GM12878 (cell line): ENCODE measurements around the gene RARS2. TPM values are rescaled to one million over a fixed set of nuclear protein-coding genes. Genes with fewer than 3 reads are reported as not detected.

Source experiments
- ATAC-seq: fragments of 200-7000 bp; cut with Tn5 transposase; 3 replicates; pipeline ENCODE4 v1.9.1; 2020; ENCODE audit warnings: mild to moderate bottlenecking, moderate library complexity
- BruUV-seq: library from RNA; stranded (reverse); fragments of 400-500 nt; replicated peaks from 2 replicates; lab custom pipeline; 2021; lab: Mats Ljungman, UMichigan
- CTCF ChIA-PET: fragments of 300-600 bp; sonication (Branson Sonifier 250); formaldehyde crosslinking; extraction: SDS; loops from one replicate; lab custom pipeline; 2021; ENCODE audit warnings: inconsistent platforms; lab: Yijun Ruan, JAX
- POLR2A ChIA-PET: fragments of 350-600 bp; formaldehyde crosslinking; extraction: SDS; loops from one replicate; lab custom pipeline; 2021; ENCODE audit warnings: inconsistent platforms; lab: Charles Lee
- RAD21 ChIA-PET: fragments of 300-600 bp; sonication (Branson Sonifier 250); formaldehyde crosslinking; loops from one replicate; lab custom pipeline; 2023; ENCODE audit warnings: antibody characterized with exemption; ENCODE audit not compliant: unreplicated experiment; lab: Charles Lee
- SMC1A ChIA-PET: fragments of 300-600 bp; sonication (Branson Sonifier 250); formaldehyde crosslinking; loops from one replicate; lab custom pipeline; 2023; ENCODE audit not compliant: unreplicated experiment, uncharacterized antibody; lab: Charles Lee
- DNase-seq: peaks from one replicate; pipeline ENCODE4 v3.0.0-alpha.2; 2011; ENCODE audit warnings: low read depth, low spot score
- FAIRE-seq: peaks from 3 replicates; lab custom pipeline; 2011; peaks lifted over from hg19 to GRCh38; lab: Jason Lieb, UNC
- H2AFZ ChIP-seq: 2 replicates; pipeline ENCODE4 v1.6.0; 2011; ENCODE audit warnings: low read depth, low read length, control low read depth; ENCODE audit not compliant: control insufficient read depth
- H3K27ac ChIP-seq: 2 replicates; pipeline ENCODE4 v1.5.1; 2011; ENCODE audit warnings: control low read depth; ENCODE audit not compliant: control insufficient read depth, insufficient read depth
- H3K27me3 ChIP-seq, 2 experiments: replicated peaks in 1 of 2; 2 replicates each; pipeline versions ENCODE4 v1.6.0 to v1.6.1; 2011; ENCODE audit warnings: low read length in 1 of 2; ENCODE audit not compliant: control insufficient read depth in 2 of 2, insufficient read depth in 2 of 2
- H3K36me3 ChIP-seq, 2 experiments: 2 replicates each; pipeline ENCODE4 v1.5.1; 2011; ENCODE audit warnings: low read length in 1 of 2; ENCODE audit not compliant: control insufficient read depth in 2 of 2, insufficient read depth in 2 of 2
- H3K4me1 ChIP-seq: 2 replicates; pipeline ENCODE4 v1.6.1; 2011; ENCODE audit warnings: mild to moderate bottlenecking, low read length, moderate library complexity, mixed read lengths; ENCODE audit not compliant: control insufficient read depth, insufficient read depth
- H3K4me2 ChIP-seq: 2 replicates; pipeline ENCODE4 v1.6.0; 2011; ENCODE audit warnings: control low read depth; ENCODE audit not compliant: control insufficient read depth, insufficient read depth
- H3K4me3 ChIP-seq: fragments of 200-600 bp; sonication (generic); 2 replicates; pipeline ENCODE4 v1.5.1; 2016
- H3K79me2 ChIP-seq: 2 replicates; pipeline ENCODE4 v1.6.0; 2011; ENCODE audit warnings: low read length; ENCODE audit not compliant: control insufficient read depth, insufficient read depth
- H3K9ac ChIP-seq: 2 replicates; pipeline ENCODE4 v1.8.0; 2011; ENCODE audit warnings: low read length, control low read depth, mixed read lengths; ENCODE audit not compliant: control insufficient read depth, insufficient read depth
- H3K9me3 ChIP-seq: replicated peaks from 3 replicates; pipeline ENCODE4 v1.5.1; 2011; ENCODE audit warnings: mild to moderate bottlenecking, low read length; ENCODE audit not compliant: control insufficient read depth, insufficient read depth
- H4K20me1 ChIP-seq: 2 replicates; pipeline ENCODE4 v1.6.0; 2011; ENCODE audit not compliant: control insufficient read depth, insufficient read depth
- BRCA1 ChIP-seq: IDR thresholded peaks from 2 replicates; pipeline ENCODE4 v1.6.1; 2011; ENCODE audit warnings: low read depth, low read length, improper control_type of control experiment
- CEBPB ChIP-seq, 2 experiments: fragments of 150-350 bp in 1 of 2; IDR thresholded peaks; 2 replicates each; pipeline ENCODE4 v1.6.1; 2012 to 2014; ENCODE audit warnings: low read depth in 2 of 2, low read length in 2 of 2, borderline replicate concordance in 1 of 2, inconsistent platforms in 1 of 2
- FOXK2 ChIP-seq: fragments of 450-650 bp; IDR thresholded peaks from 2 replicates; pipeline ENCODE4 v1.6.1; 2017; ENCODE audit warnings: mild to moderate bottlenecking, moderate library complexity
- KDM1A ChIP-seq: fragments of 200-600 bp; sonication (generic); IDR thresholded peaks from 2 replicates; pipeline ENCODE4 v1.6.1; 2016; ENCODE audit warnings: borderline replicate concordance
- MAX ChIP-seq: IDR thresholded peaks from 2 replicates; pipeline ENCODE4 v1.6.1; 2012; ENCODE audit warnings: low read depth, low read length, improper control_type of control experiment
- RCOR1 ChIP-seq: conservative IDR thresholded peaks from 2 replicates; pipeline ENCODE4 v1.6.1; 2012; ENCODE audit warnings: low read depth, low read length, improper control_type of control experiment
- RELB ChIP-seq: fragments of 450-650 bp; IDR thresholded peaks from 2 replicates; pipeline ENCODE4 v1.6.1; 2017; ENCODE audit warnings: low read depth, mild to moderate bottlenecking, moderate library complexity
- SREBF1 ChIP-seq: IDR thresholded peaks from 2 replicates; pipeline ENCODE4 v1.6.1; 2012; ENCODE audit warnings: mild to moderate bottlenecking, low read length
- STAT1 ChIP-seq: fragments of 450-650 bp; conservative IDR thresholded peaks from 2 replicates; pipeline ENCODE4 v1.6.1; 2014; ENCODE audit warnings: antibody characterized with exemption, mild to moderate bottlenecking
- ZBED1 ChIP-seq: IDR thresholded peaks from 2 replicates; pipeline ENCODE4 v1.6.1; 2016; ENCODE audit warnings: borderline replicate concordance
- whole genome bisulfite sequencing: methylation state at CpG from one replicate; pipeline ENCODE4 v1.1.6; 2016; ENCODE audit warnings: low lambda C conversion rate; ENCODE audit not compliant: insufficient replicate concordance, insufficient coverage; ENCODE audit errors: missing lambda C conversion rate; 5-methylcytosine and 5-hydroxymethylcytosine counted together
- in situ Hi-C: fragments of 300-500 bp; cut with MboI; formaldehyde crosslinking; loops from 9 replicates; pipeline ENCODE4 v1.14.3; 2018; ENCODE audit warnings: mixed read lengths
- intact Hi-C: fragments of 100-400 bp; cut with micrococcal nuclease; formaldehyde crosslinking; loops from one replicate; pipeline ENCODE4 v1.14.2; 2022; ENCODE audit not compliant: unreplicated experiment
- polyA plus RNA-seq, 11 experiments: library from polyadenylated mRNA; depleted of rRNA in 4 of 11; unstranded in 6 of 11; stranded (reverse) in 5 of 11; fragments of >200 nt; fragmentation: Nextera tagmentation in 4 of 11; fragmentation: Illumina TruSeq in 1 of 11; extraction: Ambion mirVana in 4 of 11; extraction: Trizol in 1 of 11; gene quantifications; 1 replicate in 1 of 11; 2 replicates in 10 of 11; pipeline versions ENCODE4 v1.2.1 to v1.2.3, GENCODE V29; 2011 to 2016; ENCODE audit warnings: inconsistent platforms in 2 of 11, missing spikeins in 2 of 11, low read depth in 1 of 11
- total RNA-seq, 4 experiments: library from RNA; depleted of rRNA in 3 of 4; stranded (reverse); fragments of >200 nt in 3 of 4; fragmentation: Illumina TruSeq in 1 of 4; extraction: Trizol in 1 of 4; gene quantifications; 2 replicates each; pipeline versions ENCODE4 v1.2.1 to v1.2.3, GENCODE V29; 2013 to 2021
- TF ChIP-seq, protein P1 (sequence below): IDR thresholded peaks from 2 replicates; pipeline ENCODE4 v1.6.1; 2012; ENCODE audit warnings: low read depth, low read length, improper control_type of control experiment

The RARS2 gene
- total and polyA plus RNA-seq, 10 of the 15 experiments (the other 5 are each of a cell fraction or from before 2014, with no cell fraction given) = 18.3 to 54.2 (median 36.8) TPM

GRCh38 chr6:87618531-87618930, 28.7 kb upstream of the RARS2 start:
- DNase-seq = no peak
- no peak overlapping the region for H2AFZ ChIP-seq
- ChIA-PET CTCF (no interaction called here), POLR2A (interaction anchor here (1.1 kb wide), 1 partner anchor 9 kb away, joined by 4 read pairs; no protein-coding TSS in a partner anchor), RAD21 (no interaction called here), SMC1A (no interaction called here)
- H3K4me1 ChIP-seq = no peaks in the 10 kb centered on the region
- no peaks in the 10 kb centered on the region for H4K20me1 ChIP-seq
- H3K9ac ChIP-seq = no peak overlapping the region
- no peak for TF ChIP-seq MAX
- TF ChIP-seq RCOR1 = no peak
- no peak for TF ChIP-seq STAT1
- TF ChIP-seq, protein P1, sequence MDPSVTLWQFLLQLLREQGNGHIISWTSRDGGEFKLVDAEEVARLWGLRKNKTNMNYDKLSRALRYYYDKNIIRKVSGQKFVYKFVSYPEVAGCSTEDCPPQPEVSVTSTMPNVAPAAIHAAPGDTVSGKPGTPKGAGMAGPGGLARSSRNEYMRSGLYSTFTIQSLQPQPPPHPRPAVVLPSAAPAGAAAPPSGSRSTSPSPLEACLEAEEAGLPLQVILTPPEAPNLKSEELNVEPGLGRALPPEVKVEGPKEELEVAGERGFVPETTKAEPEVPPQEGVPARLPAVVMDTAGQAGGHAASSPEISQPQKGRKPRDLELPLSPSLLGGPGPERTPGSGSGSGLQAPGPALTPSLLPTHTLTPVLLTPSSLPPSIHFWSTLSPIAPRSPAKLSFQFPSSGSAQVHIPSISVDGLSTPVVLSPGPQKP = no peak
- no peak for TF ChIP-seq BRCA1
- TF ChIP-seq FOXK2 = no peak
- TF ChIP-seq ZBED1 = no peak
- TF ChIP-seq SREBF1 = no peak
- no peak for TF ChIP-seq KDM1A
- no peak for TF ChIP-seq CEBPB (IDR thresholded peaks at IDR 0.05; ENCODE audit: borderline replicate concordance in 1 of 2, low read depth in 2 of 2, low read length in 2 of 2)
- TF ChIP-seq RELB = no peak
- no peaks in the 10 kb centered on the region; the same call in 2 of the 3 replicates for H3K9me3 ChIP-seq
- no peak overlapping the region for H3K27ac ChIP-seq
- no peak overlapping the region for H3K4me3 ChIP-seq
- ATAC-seq = no peak
- intact Hi-C loops = no loop called here
- H3K27me3 ChIP-seq = no peaks in the 10 kb centered on the region
- BruUV-seq = no TSS peak
- no peak for FAIRE-seq
- in situ Hi-C loops = no loop called here
- H3K36me3 ChIP-seq = peaks cover 3 to 5% of the 10 kb centered on the region in 2 experiments; a peak in 3 of 4 replicates
- no peak overlapping the region for H3K4me2 ChIP-seq
- no peaks in the 10 kb centered on the region for H3K79me2 ChIP-seq
- 93% methylated on average over 3 of the region's 3 CpGs for WGBS
